CD4-positive, alpha-beta T cell treated with Interferon gamma for 1 hour (primary cell): ENCODE data around the gene GABRR1.
"Not testable (repeated sequence)": the region's sequence is repeated elsewhere in the genome, so short reads cannot be mapped to it uniquely, and the experiment has no call there.

ENCODE experiments used
- DNase-seq: peaks from one replicate; pipeline ENCODE4 v3.0.0-alpha.2; 2020

GABRR1 gene

GRCh38 chr6:89217299-89217910 is at the start of gene GABRR1:
Gene GABRR1 (minus strand): TSS chr6:89217358. CDS start chr6:89217322, 36 bp downstream.
- no peak for DNase-seq

GRCh38 chr6:89264296-89264695 is 47.1 kb upstream of the GABRR1 start:
- DNase-seq = no peak

- DNase-seq = no peak
These were observed 43.7 kb upstream of the GABRR1 start for GRCh38 chr6:89260832-89261231.

- DNase-seq = no peak
These were observed 43.2 kb upstream of the GABRR1 start for GRCh38 chr6:89260310-89260709.

- DNase-seq = no peak
These were observed 41.8 kb upstream of the GABRR1 start for GRCh38 chr6:89258912-89259311.

- no peak for DNase-seq
These were observed 40.6 kb upstream of the GABRR1 start for GRCh38 chr6:89257781-89258180.

- no peak for DNase-seq
These were observed 40.2 kb upstream of the GABRR1 start for GRCh38 chr6:89257346-89257745.

GRCh38 chr6:89255417-89255816 is 38.3 kb upstream of the GABRR1 start:
- no peak for DNase-seq

GRCh38 chr6:89254569-89254968 is 37.4 kb upstream of the GABRR1 start:
- no peak for DNase-seq

- no peak for DNase-seq
These were observed 35.7 kb upstream of the GABRR1 start for GRCh38 chr6:89252907-89253306.

- DNase-seq = no peak
These were observed 34.8 kb upstream of the GABRR1 start for GRCh38 chr6:89251976-89252375.

- no peak for DNase-seq
These were observed 34.0 kb upstream of the GABRR1 start for GRCh38 chr6:89251170-89251569.

GRCh38 chr6:89250239-89250638 is 33.1 kb upstream of the GABRR1 start:
- DNase-seq = no peak

- DNase-seq = no peak
These were observed 27.3 kb upstream of the GABRR1 start for GRCh38 chr6:89244241-89244985.

- DNase-seq = no peak
These were observed 26.1 kb upstream of the GABRR1 start for GRCh38 chr6:89243331-89243629.

GRCh38 chr6:89242574-89243330 is 25.6 kb upstream of the GABRR1 start:
- DNase-seq = no peak

GRCh38 chr6:89239338-89239737 is 22.2 kb upstream of the GABRR1 start:
- no peak for DNase-seq

GRCh38 chr6:89237158-89237557 is 20.0 kb upstream of the GABRR1 start:
- DNase-seq = no peak

- DNase-seq = not testable (repeated sequence)
These were observed 16.4 kb upstream of the GABRR1 start for GRCh38 chr6:89233605-89234004.

- no peak for DNase-seq
These were observed 5.5 kb upstream of the GABRR1 start for GRCh38 chr6:89222712-89223039.

GRCh38 chr6:89221971-89222711 is 5.0 kb upstream of the GABRR1 start:
- no peak for DNase-seq

- no peak for DNase-seq
These were observed 4.0 kb upstream of the GABRR1 start for GRCh38 chr6:89221129-89221528.

- DNase-seq = no peak
These were observed 747 bp downstream of the GABRR1 start for GRCh38 chr6:89216411-89216810.

- DNase-seq = no peak
These were observed 1.8 kb downstream of the GABRR1 start for GRCh38 chr6:89215391-89215790.
